ENCODE measurements around the gene PPM1D. TPM values are rescaled to one million over a fixed set of nuclear protein-coding genes. Genes with fewer than 3 reads are reported as not detected.

PPM1D gene
- total and polyA plus RNA-seq, 2 of the 13 experiments (the other 11 are each of a cell fraction or from before 2014, with no cell fraction given) = 8.0 to 26.2 TPM

DNA sequence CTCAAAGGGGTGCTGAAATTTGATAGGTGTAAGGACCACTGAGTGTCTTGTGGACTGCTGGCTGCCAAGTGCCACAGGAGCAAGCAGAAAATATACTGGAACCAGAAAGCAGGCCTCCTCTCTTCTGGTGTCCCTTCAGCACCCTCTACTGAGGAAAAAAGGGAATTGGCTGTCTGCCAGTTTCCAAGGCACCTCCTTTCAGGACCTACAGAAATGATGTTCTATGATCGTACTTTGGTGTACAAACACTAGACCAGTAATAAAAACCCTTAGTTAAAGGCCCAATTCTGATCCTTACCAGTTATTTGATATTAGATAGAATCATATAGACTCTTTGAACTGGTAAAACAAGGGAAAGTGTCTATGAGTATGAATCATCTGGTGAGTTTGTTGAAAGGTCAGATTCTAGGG lies 41.8 kb downstream of the PPM1D start (continued):
- TF ChIP-seq ASH2L (IDR thresholded peaks at IDR 0.05; ENCODE audit: insufficient read length, low read depth, low read length) = peak; percentile 36
- peak; percentile 82 for TF ChIP-seq LCORL (IDR thresholded peaks at IDR 0.05)
- TF ChIP-seq LCORL (CRISPR knock-in tag; IDR thresholded peaks at IDR 0.05) = no peak
- TF ChIP-seq NFE2L2 (IDR thresholded peaks at IDR 0.05; ENCODE audit: low read length) = no peak
- no peak for TF ChIP-seq ZNF496 (CRISPR knock-in tag; IDR thresholded peaks at IDR 0.05; ENCODE audit: insufficient replicate concordance)
- peak; percentile 4; the same call in 1 of the 2 replicates for TF ChIP-seq SMAD3 (CRISPR knock-in tag; IDR thresholded peaks at IDR 0.05)
- no peak for TF ChIP-seq RFXANK (CRISPR knock-in tag; IDR thresholded peaks at IDR 0.05)
- TF ChIP-seq MIXL1 (CRISPR knock-in tag; IDR thresholded peaks at IDR 0.05) = 0 out of 2 replicates have a peak, but pooled peaks have one; percentile 28
- peak; percentile 73 for TF ChIP-seq STAG1 (CRISPR knock-in tag; IDR thresholded peaks at IDR 0.05)
- TF ChIP-seq SMC3 (IDR thresholded peaks at IDR 0.05; ENCODE audit: low read length) = peak; percentile 61

DNA sequence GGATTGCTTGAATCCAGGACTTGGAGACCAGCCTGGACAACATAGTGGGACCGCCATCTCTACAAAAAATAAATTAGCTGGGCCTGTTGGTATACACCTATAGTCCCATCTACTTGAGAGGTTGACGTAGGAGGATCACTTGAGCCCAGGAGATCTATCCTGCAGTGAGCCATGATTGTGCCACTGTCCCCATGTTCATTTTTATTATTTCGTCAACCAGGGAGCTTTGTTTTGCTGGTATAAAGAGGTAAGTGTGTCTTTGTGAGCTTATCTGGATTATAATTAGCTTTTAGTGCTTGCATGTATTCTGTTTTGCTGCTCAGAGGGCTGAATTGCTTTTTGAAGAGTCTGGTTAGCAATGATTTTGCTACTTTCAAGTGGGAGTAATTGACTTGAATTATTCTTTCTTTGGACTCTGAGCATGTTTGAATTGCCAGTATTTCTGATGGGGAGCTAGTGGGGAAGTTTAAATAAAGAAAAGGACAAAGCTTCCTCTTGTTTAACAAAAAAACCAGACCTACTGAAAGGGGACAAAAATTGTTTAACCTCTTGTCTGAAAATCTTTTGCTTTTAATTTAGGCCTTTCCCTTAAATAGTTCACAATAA lies 46.0 kb downstream of the PPM1D start:
- Histone ChIP-seq H3K79me2 (ENCODE audit: insufficient read depth, low read length) (peaks cover 35% of the 10 kb centered on the region), H3K9me3 (ENCODE audit: low read length) (no peaks in the 10 kb centered on the region), H4K20me1 (ENCODE audit: insufficient read depth, low read length) (peaks cover 11% of the 10 kb centered on the region; the same call in 1 of the 2 replicates), H3K4me3 (replicated peaks in 1 of 3; ENCODE audit: insufficient read depth in 1 of 3, low read depth in 2 of 3, low read length in 3 of 3) (no peak overlapping the region), H3K4me1 (ENCODE audit: insufficient read depth, low read length) (peaks cover 17% of the 10 kb centered on the region), H3K27ac (ENCODE audit: extremely low read length, insufficient read depth, low read length) (no peak overlapping the region), H3K4me2 (ENCODE audit: low read depth, low read length) (peak overlapping the region; percentile 8; the same call in 1 of the 2 replicates), H3K9ac (ENCODE audit: insufficient read depth, low read depth, low read length) (no peak overlapping the region), H3K27me3 (ENCODE audit: control insufficient read depth in 1 of 2, insufficient read depth in 2 of 2, low read length in 2 of 2) (no peaks in the 10 kb centered on the region), H2AFZ (ENCODE audit: low read length) (no peak overlapping the region), H3K36me3 (replicated peaks in 1 of 2; ENCODE audit: control insufficient read depth in 1 of 2, insufficient read depth in 2 of 2, low read length in 2 of 2) (peaks cover 8 to 42% of the 10 kb centered on the region in 2 experiments)
- BruUV-seq (replicated peaks) = no TSS peak
- FAIRE-seq = no peak
- POLR2A ChIA-PET = interaction anchor here (0.9 to 1.2 kb wide), 2 partner anchors 32 to 46 kb away, joined by 3 to 5 read pairs; partner anchors contain the start of genes BCAS3 and PPM1D
- in situ Hi-C loops (cut with HindIII; ENCODE audit: extremely low pct_ligation_motif_present, low pct_unique_long_range_greater_than_20kb) (no loop called here), intact Hi-C loops (cut with micrococcal nuclease; ENCODE audit: unreplicated experiment) (no loop called here)
- CTCF ChIA-PET (ENCODE audit: low intra/inter-chr PET ratio, low total read pairs) = no interaction called here
- DNase-seq (ENCODE audit: low spot score) = no peak
- ATAC-seq = no peak
- TF ChIP-seq ZNF615 (CRISPR knock-in tag; IDR thresholded peaks at IDR 0.05; ENCODE audit: borderline replicate concordance) = no peak
- TF ChIP-seq TEAD3 (CRISPR knock-in tag; optimal IDR thresholded peaks at IDR 0.05; ENCODE audit: borderline replicate concordance) = no peak
- 97% methylated on average over 3 of the region's 3 CpGs for WGBS (ENCODE audit: low lambda C conversion rate)

Measured in HepG2 (cell line).